ENCODE results near the gene SULT1E1. TPM values are rescaled to one million over a fixed set of nuclear protein-coding genes. Genes with fewer than 3 reads are reported as not detected.

The SULT1E1 gene
- total RNA-seq, 4 donors from 2014 or later = 539 TPM; not detected in 3

- no peaks in the 10 kb centered on the region for H3K4me1 ChIP-seq
- intact Hi-C loops (cut with DNase I; ENCODE audit: low total_unique reads) = no loop called here
- TF ChIP-seq, protein P1, sequence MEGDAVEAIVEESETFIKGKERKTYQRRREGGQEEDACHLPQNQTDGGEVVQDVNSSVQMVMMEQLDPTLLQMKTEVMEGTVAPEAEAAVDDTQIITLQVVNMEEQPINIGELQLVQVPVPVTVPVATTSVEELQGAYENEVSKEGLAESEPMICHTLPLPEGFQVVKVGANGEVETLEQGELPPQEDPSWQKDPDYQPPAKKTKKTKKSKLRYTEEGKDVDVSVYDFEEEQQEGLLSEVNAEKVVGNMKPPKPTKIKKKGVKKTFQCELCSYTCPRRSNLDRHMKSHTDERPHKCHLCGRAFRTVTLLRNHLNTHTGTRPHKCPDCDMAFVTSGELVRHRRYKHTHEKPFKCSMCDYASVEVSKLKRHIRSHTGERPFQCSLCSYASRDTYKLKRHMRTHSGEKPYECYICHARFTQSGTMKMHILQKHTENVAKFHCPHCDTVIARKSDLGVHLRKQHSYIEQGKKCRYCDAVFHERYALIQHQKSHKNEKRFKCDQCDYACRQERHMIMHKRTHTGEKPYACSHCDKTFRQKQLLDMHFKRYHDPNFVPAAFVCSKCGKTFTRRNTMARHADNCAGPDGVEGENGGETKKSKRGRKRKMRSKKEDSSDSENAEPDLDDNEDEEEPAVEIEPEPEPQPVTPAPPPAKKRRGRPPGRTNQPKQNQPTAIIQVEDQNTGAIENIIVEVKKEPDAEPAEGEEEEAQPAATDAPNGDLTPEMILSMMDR (IDR thresholded peaks at IDR 0.05) = no peak
- no peak for TF ChIP-seq POLR2A (IDR thresholded peaks at IDR 0.05)
- H3K27me3 ChIP-seq = no peaks in the 10 kb centered on the region
- H3K4me3 ChIP-seq = no peak overlapping the region
- H3K9me3 ChIP-seq = no peaks in the 10 kb centered on the region
- DNase-seq = no peak
- no peaks in the 10 kb centered on the region for H3K36me3 ChIP-seq
- H3K27ac ChIP-seq = no peak overlapping the region
These were observed 48.8 kb downstream of the SULT1E1 start for GRCh38 chr4:69811166-69811565.

GRCh38 chr4:69800599-69800998 lies 59.3 kb downstream of the SULT1E1 start:
- H3K9me3 ChIP-seq = no peaks in the 10 kb centered on the region
- no peaks in the 10 kb centered on the region for H3K4me1 ChIP-seq
- no peak for DNase-seq
- no peak overlapping the region for H3K27ac ChIP-seq
- H3K4me3 ChIP-seq = no peak overlapping the region
- intact Hi-C loops (cut with DNase I; ENCODE audit: low total_unique reads) = no loop called here
- no peaks in the 10 kb centered on the region for H3K27me3 ChIP-seq
- TF ChIP-seq POLR2A (IDR thresholded peaks at IDR 0.05) = no peak
- TF ChIP-seq, protein P1 (IDR thresholded peaks at IDR 0.05) = no peak
- H3K36me3 ChIP-seq = no peaks in the 10 kb centered on the region

GRCh38 chr4:69799337-69799736 lies 60.6 kb downstream of the SULT1E1 start:
- intact Hi-C loops (cut with DNase I; ENCODE audit: low total_unique reads) = no loop called here
- TF ChIP-seq, protein P1 (IDR thresholded peaks at IDR 0.05) = no peak
- no peak for TF ChIP-seq POLR2A (IDR thresholded peaks at IDR 0.05)

GRCh38 chr4:69793732-69794131 lies 66.2 kb downstream of the SULT1E1 start:
- Histone ChIP-seq H3K27me3 (no peaks in the 10 kb centered on the region), H3K9me3 (no peaks in the 10 kb centered on the region), H3K4me1 (no peaks in the 10 kb centered on the region), H3K36me3 (no peaks in the 10 kb centered on the region), H3K4me3 (no peak overlapping the region), H3K27ac (no peak overlapping the region)
- no peak for DNase-seq
- intact Hi-C loops (cut with DNase I; ENCODE audit: low total_unique reads) = no loop called here
- no peak for TF ChIP-seq POLR2A (IDR thresholded peaks at IDR 0.05)
- TF ChIP-seq, protein P1 (IDR thresholded peaks at IDR 0.05) = no peak

More at GRCh38 chr4:69799337-69799736, 60.6 kb downstream of the SULT1E1 start:
- Histone ChIP-seq H3K9me3 (no peaks in the 10 kb centered on the region), H3K4me3 (no peak overlapping the region), H3K27me3 (no peaks in the 10 kb centered on the region), H3K4me1 (no peaks in the 10 kb centered on the region), H3K27ac (no peak overlapping the region), H3K36me3 (no peaks in the 10 kb centered on the region)
- no peak for DNase-seq

Other genes with a start within 250 kb of the SULT1E1 start
- under 1 TPM in 1 of 4 donors, not detected in 3; 0.21 TPM for gene UGT2A2, start 220.5 kb downstream of the SULT1E1 start, total RNA-seq
- not detected for gene UGT2A1, start 206.9 kb downstream of the SULT1E1 start, total RNA-seq
- 1 to 10 TPM in 3 of 4 donors, under 1 TPM in 1; 0.51 to 2.4 (median 2.2) TPM for gene SULT1B1, start 99.5 kb downstream of the SULT1E1 start, total RNA-seq
- gene CSN1S1, start 70.9 kb upstream of the SULT1E1 start, total RNA-seq = not detected
- not detected for gene CSN2, start 105.6 kb upstream of the SULT1E1 start, total RNA-seq
- gene STATH, start 135.8 kb upstream of the SULT1E1 start, total RNA-seq = not detected
- gene HTN3, start 168.3 kb upstream of the SULT1E1 start, total RNA-seq = not detected
- gene HTN1, start 190.3 kb upstream of the SULT1E1 start, total RNA-seq = not detected